GM20431 (cell line): Measurements from ENCODE around the gene EML6.
"Not testable (repeated sequence)": the region's sequence is repeated elsewhere in the genome, so short reads cannot be mapped to it uniquely, and the experiment has no call there.

ENCODE experiments used
- in situ Hi-C: fragments of 300-500 bp; cut with MseI, MboI; formaldehyde crosslinking; loops from one replicate; pipeline ENCODE4 v1.15.0; 2020; ENCODE audit warnings: low sequenced_read_pairs; ENCODE audit not compliant: unreplicated experiment

Gene EML6

DNA sequence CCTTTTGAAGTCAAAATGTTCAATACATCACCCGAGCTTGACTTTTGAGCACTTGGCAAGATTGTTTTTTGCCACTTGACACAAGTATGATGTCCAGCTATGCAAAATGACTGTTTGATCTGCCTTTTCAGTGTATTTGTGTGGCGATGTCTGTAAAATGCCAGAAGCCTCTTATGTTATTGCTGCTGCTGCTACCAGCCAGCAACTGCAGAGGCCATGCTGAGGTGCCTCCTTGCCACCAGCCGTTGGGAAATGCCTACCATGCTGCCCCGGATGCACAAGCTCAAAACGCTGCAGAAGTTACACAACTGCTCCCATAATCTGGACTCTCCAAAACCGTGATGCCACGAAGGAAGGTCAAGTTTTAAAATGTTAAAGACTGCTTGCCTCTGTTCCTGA lies 246.5 kb downstream of the EML6 start:
- in situ Hi-C loops, result no loop called here

DNA sequence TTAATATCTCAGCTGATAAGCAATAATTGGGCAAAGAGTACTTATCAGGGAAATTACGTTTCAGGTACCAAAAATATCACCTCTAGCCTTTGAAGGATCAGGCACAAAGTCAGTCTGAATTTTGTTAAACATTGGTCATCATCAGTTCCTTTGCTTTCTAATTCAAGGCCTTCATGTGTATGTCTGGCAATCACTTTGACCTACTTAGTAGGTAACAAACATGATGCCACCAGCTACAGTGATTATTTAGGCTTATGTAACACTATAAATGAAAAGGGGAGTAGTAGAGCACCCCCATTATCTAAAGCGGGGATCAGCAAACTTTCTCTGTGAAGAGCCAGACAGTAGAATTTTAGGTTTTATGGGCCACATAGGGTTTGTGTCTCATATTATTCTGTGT lies 251.7 kb downstream of the EML6 start:
- in situ Hi-C loops, result no loop called here

DNA sequence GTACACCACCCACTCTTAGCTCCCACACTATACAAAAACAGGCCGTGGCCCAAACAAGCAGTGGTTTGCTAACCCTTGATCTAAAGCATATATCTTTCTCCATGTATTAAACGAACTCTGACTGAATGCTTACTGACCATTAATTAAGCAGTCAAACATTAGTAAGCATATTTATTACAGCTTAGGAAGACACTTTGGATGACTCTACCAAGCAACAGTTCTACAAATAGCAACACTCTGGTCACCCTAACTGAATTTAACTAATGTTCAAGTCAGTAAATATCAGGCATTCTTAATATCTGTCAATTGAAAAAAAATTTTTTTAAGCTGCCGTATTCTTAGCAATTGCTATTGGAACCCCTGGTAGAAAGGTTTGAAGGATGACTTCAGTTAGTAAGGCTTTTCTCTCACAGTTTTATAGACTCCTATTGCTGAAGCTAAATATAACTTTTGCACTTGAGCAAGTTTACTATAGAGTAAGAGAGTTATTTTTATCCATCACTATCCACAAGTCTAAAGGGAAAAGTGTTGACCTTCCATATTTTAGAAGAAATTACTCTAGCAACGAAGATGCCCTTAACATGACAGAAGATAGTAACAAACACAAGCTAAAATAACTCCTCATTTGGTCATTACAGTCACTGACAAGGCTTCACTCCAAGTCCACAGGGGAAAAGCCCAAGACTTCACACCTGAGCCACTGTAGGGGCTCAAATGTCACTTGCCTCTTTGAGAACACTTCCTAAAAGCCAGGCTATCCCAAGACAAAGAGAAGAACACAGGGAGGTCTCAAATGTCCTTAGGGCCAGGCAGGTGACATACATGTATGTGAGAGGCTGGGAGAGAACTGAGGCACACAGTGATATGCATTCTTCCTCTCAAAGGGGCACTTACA lies 252.4 kb downstream of the EML6 start:
- in situ Hi-C loops, result no loop called here

DNA sequence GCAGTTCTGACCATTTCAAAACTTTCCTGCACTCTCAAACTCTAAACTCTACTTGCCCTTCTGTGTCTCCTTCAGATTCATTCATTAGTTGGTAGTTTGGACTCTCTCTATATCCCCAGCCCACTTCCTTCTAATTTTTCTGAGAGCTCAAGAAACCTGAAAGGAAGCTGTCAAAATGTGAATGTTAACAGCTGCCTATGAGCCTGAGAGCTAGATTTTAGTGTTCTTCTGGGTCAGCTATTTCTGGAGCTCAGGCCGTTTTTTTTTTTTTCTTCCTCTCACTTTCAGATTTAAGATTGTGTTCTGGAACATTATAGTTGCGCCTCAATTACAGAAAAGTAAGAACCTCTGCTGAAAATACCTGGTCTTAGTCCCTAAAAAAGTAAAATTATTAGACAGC lies 253.7 kb downstream of the EML6 start:
- in situ Hi-C loops, result no loop called here

DNA sequence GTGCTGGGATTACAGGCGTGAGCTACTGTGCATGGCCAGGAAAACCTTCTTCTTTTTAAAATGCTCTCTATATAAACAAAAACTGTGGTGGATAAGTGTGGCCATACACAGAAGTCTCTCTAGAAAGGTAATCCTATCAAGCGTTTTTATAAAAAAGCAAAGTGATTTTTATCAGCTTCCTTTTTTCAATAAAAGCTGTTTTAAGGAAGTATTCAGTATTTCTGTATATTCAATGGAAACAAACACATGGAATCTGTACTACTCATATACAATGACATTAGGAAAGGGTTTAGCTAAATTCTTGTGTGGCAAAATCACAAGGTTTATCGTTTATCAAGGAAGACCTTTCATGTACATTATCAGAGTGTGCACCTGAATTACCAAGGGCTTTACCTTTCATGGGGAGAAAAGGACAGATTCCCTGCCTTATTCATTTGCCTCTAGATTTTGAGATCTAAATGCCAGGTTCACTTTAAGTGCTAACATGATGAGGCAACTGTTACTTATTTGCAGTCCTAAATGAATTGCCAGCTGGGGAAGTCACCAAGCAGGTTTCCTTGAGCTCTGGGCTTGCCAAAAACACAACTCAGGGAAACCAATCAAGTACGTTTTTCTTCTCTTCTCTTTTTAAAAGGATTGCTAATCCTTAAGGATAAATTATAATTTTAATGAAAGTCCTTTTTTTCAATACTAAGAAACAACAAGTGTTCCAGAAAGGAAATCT lies 256.0 kb downstream of the EML6 start:
- in situ Hi-C loops, result no loop called here

DNA sequence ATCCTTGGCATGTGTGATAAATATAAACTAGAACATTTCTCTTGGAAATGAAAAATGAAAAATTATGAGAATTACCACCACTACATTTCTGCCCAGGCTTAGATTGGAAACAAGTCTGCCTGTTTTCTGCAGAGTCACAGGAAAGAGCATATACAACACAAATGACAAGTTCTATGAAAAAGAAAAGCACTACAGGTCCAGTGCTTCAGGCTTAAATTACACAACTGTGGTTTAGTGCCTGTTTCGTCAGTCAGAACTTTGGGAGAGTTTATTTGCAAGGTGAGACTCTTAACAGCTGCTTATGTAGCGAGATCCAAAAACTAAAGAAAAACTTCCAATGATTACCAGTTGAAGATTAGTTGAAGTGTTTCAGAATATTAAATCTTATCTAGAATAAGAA lies 257.9 kb downstream of the EML6 start:
- in situ Hi-C loops, result no loop called here

DNA sequence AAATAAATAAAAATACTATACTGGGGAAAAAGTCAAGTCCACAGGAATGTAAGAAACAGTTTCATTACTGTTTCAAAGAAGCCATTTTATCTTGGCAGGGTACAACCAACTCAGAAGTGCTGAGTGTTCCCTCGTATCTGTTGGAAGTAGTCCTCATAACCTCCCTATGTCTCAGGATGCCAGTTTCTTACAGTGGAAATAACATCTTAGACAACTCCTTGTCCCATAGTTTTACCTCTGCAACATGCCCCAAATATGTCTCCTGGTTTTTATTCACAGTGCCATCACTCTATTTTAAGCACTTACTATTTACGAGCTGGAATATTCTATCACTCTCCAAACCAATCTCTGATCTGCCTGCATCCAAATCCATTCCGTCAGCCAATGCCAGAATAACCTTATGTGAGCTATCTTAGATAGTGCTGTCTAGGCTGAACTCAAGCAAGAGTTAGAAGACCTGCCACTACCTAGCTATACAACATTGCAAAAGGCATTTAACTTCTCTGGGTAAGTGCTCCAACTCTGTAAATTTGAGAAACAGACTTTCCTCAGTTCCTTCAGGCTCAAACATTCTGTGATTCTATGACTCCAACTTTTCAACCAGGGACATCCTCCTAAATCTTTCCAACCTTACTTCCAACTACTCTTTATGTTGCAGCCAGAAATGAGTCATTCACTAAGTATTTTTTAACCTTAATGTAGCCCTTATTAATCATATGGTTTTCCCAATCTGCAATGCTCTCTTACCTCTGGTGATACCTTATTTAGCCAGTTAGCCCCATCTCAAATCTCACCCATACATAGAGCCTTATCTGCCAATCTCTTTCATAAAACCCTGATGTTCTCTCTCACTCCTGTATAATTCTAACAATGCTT lies 260.1 kb downstream of the EML6 start:
- in situ Hi-C loops, result no loop called here

DNA sequence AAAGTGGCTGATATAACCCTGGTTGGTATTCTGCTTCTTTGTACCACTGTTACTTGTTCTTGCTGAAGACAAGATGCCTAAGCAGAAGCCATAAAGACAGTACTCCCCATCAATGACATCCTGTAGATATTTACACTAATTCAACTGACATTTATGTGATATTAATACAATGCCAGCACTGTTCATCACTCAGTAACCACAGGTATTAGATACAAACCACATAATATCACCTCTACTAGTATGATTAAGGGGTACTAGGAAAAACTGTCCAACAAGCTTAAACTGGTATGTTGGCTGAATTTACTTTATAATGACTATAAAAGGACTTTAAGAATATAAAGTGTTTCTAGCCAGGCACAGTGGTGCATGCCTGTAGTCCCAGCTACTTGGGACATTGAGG lies 261.0 kb downstream of the EML6 start:
- in situ Hi-C loops, result no loop called here

DNA sequence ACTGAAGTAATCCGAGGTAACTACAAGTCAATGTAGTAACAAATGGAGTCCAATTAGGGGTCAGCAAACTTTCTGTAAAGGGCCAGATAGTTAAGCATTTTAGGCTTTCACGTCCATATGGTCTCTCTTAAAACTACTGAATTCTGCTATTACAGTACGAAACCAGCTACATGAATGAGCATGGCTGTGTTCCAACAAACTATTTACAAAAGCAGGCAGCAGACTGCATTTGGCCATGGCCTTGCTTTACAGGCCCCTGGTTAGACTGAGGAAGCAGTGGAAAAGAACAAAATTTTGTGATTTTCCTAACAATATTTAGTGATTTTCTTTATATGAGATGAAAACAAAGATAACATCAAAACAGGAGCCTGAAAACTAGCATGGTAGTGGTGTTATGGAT lies 262.8 kb downstream of the EML6 start:
- in situ Hi-C loops, result no loop called here

DNA sequence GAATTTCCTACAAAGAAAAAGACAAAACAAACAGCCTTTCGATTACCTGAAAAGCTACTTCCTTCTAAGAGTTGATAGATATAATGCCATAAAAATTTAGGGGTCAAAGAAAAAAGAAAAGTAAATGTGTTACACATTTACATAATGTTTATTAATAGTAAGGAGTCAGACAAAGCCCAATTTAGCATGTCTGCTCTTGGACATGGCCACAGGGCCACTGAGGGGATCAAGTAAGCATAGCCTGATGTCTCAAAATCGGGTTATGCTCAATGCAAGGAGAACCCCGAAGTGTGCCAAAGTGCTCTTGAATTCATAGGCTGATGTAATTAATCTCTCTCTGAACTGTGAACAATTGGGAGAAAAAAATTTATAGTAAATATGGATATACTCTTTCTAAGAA lies 265.1 kb downstream of the EML6 start:
- in situ Hi-C loops, result no loop called here

DNA sequence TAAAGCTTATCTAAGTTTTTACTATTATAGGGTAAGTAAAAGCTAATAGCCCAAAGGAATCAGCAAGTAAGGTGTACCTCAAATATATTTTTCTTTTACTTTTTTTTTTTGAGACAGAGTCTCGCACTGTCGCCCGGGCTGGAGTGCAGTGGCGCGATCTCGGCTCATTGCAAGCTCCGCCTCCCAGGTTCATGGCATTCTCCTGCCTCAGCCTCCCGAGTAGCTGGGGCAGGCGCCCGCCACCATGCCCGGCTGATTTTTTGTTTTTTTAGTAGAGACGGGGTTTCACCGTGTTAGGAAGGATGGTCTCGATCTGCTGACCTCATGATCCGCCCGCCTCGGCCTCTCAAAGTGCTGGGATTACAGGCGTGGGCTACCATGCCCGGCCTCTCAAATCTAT lies 267.2 kb downstream of the EML6 start:
- in situ Hi-C loops, result not testable (repeated sequence)

DNA sequence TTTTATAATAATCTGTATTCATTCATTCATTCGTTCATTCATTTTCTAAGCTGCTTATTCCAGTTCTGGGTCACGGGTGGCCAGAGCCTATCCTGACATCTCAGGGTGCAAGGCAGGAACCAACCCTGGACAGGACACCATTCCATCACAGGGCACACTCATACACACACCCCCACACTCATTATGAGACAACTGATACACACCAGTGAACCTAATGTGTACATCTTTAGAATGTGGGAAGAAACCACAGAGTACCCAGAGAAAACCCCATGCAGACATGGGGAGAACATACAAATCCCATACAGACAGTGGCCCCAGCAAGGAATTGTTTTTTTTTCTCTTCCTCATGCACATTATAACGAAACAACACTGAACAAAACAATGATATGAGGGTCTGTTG lies 272.1 kb downstream of the EML6 start:
- in situ Hi-C loops, result no loop called here

DNA sequence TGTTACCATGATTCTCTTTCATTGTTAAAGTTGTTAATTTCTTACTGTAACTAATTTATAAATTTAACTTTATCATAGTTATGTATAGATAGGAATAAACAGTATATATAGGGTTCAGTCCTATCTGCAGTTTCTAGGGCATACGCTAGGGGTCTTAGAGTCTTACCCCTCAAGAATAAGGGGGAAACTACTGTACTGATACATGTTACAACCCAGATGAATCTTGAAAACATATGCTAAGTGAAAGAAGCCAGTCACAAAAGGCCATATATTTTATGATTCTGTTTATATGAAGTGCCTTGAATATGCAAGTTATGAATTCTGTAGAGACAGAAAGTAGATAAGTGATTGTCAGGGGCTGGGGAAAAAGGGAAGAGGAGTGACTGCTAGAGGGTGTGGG lies 274.4 kb downstream of the EML6 start:
- in situ Hi-C loops, result no loop called here

DNA sequence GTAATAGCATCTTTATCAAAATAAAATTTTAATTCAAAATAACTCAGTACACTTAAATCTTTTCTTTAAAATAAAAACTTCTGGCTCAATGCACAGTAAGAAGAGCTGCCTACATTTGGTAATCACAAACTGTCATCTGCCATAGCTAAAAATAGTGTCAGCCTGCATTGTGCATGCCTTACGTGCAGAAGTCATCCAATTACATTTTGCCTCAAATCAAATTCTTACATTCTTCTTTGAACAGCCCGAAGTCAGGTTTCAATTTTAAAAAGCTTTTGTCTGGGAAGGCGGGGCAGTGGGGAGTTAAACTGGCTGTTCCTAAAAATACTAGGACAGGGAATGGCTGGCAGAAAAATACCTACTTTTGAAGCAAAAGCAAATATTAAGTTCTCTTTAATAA lies 275.7 kb downstream of the EML6 start:
- in situ Hi-C loops, result no loop called here

DNA sequence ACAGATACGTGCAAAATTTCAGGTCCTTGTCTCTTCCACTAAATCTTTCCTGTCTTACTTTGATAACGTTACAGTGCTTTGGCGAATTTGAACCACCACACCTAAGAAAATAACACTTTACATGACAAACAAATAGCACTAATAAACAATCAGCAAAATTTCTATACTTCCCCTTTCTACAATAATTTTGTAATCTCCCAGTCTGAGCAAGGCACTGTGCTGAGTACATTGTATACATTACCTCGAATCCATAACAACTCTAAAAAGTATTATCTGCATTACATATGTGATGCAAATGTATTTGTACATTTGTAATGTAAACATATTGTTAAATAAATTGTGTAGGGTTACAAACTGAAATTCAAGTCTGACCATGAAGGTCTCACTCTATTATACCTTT lies 276.9 kb downstream of the EML6 start:
- in situ Hi-C loops, result no loop called here

DNA sequence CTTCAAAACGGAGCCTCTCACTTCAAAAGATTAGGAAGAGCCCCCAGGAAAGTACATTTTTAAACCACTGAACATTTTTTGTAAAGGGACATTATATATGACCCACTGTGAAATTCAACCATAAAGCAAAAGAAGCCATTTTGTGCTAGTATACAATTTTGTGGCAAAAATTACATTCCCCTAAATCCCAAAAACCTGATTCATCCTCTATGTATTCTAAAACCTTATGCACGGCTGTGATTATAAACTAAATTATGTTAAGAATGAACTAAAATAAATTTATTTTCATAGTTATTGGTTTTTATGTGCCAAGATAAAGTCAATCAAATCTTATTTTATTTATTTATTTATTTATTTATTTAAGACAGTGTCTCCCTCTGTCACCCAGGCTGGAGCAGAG lies 278.3 kb downstream of the EML6 start:
- in situ Hi-C loops, result no loop called here

DNA sequence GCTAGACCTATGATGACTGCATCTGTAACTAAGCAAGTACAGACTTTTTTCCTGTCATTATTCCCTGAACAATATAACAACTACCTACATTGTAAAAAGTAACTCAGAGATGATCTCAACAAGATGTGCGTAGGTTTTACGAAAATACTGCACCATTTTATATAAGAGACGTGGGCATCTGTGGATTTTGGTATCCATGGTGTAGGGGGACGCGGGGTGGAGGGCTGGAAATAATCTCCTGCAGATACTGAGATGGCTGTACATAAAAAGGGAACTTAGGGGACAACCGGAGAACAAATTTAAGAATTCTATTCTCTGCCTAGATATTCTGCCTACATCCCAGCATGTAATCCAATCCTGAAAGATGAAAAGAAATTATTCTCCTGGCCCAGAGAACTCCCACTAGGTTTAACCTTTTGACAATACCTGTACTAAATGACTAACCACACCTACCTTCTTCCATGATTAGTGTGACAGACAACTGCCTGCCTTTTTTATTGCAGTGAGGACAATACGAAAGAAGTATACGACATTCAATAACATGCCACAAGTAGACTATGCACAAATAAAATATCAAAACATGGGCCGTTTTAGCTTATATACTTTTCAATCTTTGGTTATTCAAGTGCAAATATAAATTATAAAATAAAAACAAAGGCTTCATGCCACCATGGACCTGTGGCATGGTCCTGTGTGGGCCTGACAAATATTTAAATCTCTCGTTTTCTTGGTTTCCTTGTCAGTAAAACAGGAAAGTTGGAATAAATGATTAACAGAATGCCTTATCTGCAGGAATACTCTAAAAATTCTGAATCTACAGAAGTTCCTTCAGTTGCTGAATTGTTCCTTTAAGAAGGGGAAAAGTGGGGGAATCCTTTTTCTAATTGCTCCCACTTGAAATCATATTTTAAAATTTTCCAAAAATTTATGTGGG lies 280.5 kb downstream of the EML6 start:
- in situ Hi-C loops, result no loop called here

DNA sequence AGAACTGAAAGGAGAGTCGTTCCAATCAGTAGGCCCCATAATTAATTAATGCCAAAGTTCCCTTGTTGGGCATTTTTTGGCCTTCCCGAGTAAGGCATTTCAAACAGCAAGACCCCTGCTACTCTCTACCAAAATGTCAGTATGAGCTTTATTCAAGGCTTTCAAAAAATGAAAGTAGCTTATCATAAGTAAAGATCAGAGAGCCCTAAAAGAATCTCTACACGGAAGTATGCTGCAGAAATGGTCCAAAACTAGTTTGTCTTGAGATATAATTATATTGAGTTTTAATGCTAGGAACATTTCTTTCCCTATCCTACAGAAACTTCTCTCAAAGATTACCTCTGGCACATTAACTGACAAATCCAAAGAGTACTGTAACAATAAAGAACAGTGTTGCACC lies 282.8 kb downstream of the EML6 start:
- in situ Hi-C loops, result no loop called here

DNA sequence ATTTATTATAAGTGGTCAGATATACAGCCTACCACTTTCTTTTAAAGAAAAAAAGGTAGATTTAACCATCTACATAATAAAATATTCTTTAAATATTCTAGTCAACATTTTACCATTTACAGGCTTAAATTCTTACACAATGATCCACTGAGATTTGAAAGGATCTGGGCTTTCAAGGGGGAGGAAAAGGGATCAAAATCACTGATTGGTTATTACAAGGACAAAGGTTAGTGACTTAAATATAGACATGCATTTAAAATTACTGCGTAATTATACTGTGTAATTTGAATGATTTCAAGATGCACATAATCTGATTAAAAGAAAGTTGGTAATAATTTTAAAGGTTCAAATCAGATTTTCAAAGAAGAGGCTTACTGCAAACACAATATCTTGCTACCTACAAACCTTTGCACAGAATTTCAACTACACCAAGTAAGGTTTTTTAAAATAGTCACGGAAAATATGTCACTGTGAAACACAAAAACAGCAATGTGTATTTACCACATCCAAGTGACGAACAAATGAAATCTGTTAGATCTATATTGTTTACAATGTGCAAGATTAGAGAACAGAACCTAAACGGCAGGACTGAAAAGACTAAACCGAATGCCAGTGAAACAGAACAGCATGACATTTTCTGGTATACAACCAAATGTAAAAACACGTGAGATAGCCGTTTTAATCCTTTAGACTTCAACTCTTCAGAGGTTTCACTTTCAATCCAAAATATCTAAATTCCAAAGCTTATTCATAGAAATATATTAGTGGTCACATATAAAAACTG lies 286.0 kb downstream of the EML6 start:
- in situ Hi-C loops, result no loop called here
